Measurements from ENCODE around the gene MEGF11.
"Not testable (repeated sequence)": the region's sequence is repeated elsewhere in the genome, so short reads cannot be mapped to it uniquely, and the experiment has no call there.

MEGF11 gene

DNA sequence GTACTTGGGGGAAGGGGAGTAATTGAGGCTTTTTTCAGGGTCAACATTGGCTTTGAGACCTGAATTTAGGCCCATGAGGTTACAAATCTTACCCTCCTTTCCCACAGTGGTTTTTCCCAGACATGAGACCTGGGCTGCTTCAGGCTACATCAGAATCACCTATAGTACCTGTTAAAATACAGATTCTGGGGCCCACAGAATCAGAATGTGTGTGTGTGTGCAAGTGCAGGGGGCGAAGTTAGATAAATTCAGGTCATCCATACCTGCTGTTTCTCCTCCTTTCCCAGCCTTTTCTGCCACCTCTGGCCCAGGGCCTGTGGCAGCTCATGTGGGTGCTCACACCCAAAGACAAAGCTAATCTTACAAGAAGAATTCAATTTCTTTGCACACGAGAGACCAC, 273.7 kb downstream of the MEGF11 start:
- FAIRE-seq, result no peak

GRCh38 chr15:65979316-65979715, 274.2 kb downstream of the MEGF11 start:
- TF ChIP-seq POU2F2 (IDR thresholded peaks at IDR 0.05; ENCODE audit: low read depth, low read length), result no peak
- TF ChIP-seq POLR2A (IDR thresholded peaks at IDR 0.05; ENCODE audit: low read depth, low read length), result no peak
- no peak for TF ChIP-seq SPI1 (IDR thresholded peaks at IDR 0.05; ENCODE audit: low read depth, low read length)
- no peak for TF ChIP-seq POLR2AphosphoS5 (IDR thresholded peaks at IDR 0.05; ENCODE audit: low read depth, low read length)
- no peak for TF ChIP-seq PAX5 (IDR thresholded peaks at IDR 0.05; ENCODE audit: insufficient read depth, low read length, severe bottlenecking)
- TF ChIP-seq TAF1 (IDR thresholded peaks at IDR 0.05; ENCODE audit: low read depth, low read length), result no peak
- peak; percentile 38 for FAIRE-seq
- no peak for DNase-seq (ENCODE audit: insufficient read length, low spot score)

More for the DNA sequence above, 273.7 kb downstream of the MEGF11 start:
- no peak for TF ChIP-seq PAX5 (IDR thresholded peaks at IDR 0.05; ENCODE audit: insufficient read depth, low read length, severe bottlenecking)
- no peak for TF ChIP-seq TAF1 (IDR thresholded peaks at IDR 0.05; ENCODE audit: low read depth, low read length)
- no peak for TF ChIP-seq SPI1 (IDR thresholded peaks at IDR 0.05; ENCODE audit: low read depth, low read length)
- TF ChIP-seq POU2F2 (IDR thresholded peaks at IDR 0.05; ENCODE audit: low read depth, low read length), result no peak
- no peak for TF ChIP-seq POLR2AphosphoS5 (IDR thresholded peaks at IDR 0.05; ENCODE audit: low read depth, low read length)
- no peak for TF ChIP-seq POLR2A (IDR thresholded peaks at IDR 0.05; ENCODE audit: low read depth, low read length)
- no peak for DNase-seq (ENCODE audit: insufficient read length, low spot score)

GRCh38 chr15:65978110-65978509, 275.4 kb downstream of the MEGF11 start:
- TF ChIP-seq POU2F2 (IDR thresholded peaks at IDR 0.05; ENCODE audit: low read depth, low read length) (no peak), POLR2AphosphoS5 (IDR thresholded peaks at IDR 0.05; ENCODE audit: low read depth, low read length) (no peak), SPI1 (IDR thresholded peaks at IDR 0.05; ENCODE audit: low read depth, low read length) (no peak)
- DNase-seq (ENCODE audit: insufficient read length, low spot score) (no peak), FAIRE-seq (no peak)

DNA sequence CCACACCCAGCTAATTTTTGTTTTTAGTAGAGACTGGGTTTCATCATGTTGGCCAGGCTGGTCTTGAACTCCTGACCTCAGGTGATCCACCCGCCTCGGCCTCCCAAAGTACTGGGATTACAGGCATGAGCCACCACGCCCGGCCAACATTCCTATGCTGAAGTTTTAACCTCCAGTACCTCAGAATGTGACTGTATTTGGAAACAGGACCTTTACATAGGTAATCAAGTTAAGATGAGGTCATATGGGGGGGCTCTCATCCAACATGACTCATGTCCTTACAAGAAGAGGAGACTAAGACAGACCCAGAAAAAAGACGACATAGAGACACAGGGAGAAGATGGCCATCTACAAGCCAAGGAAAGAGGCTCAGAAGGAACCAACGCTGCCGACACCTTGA, 277.4 kb downstream of the MEGF11 start:
- FAIRE-seq; DNase-seq (ENCODE audit: insufficient read length, low spot score): not testable (repeated sequence)

GRCh38 chr15:65971741-65971995, 281.9 kb downstream of the MEGF11 start:
- FAIRE-seq (no peak), DNase-seq (ENCODE audit: insufficient read length, low spot score) (no peak)
- TF ChIP-seq SPI1 (IDR thresholded peaks at IDR 0.05; ENCODE audit: low read depth, low read length) (no peak), POU2F2 (IDR thresholded peaks at IDR 0.05; ENCODE audit: low read depth, low read length) (no peak), POLR2AphosphoS5 (IDR thresholded peaks at IDR 0.05; ENCODE audit: low read depth, low read length) (no peak), TAF1 (IDR thresholded peaks at IDR 0.05; ENCODE audit: low read depth, low read length) (no peak), PAX5 (IDR thresholded peaks at IDR 0.05; ENCODE audit: insufficient read depth, low read length, severe bottlenecking) (no peak), POLR2A (IDR thresholded peaks at IDR 0.05; ENCODE audit: low read depth, low read length) (no peak)

- TF ChIP-seq TAF1 (IDR thresholded peaks at IDR 0.05; ENCODE audit: low read depth, low read length) (no peak), PAX5 (IDR thresholded peaks at IDR 0.05; ENCODE audit: insufficient read depth, low read length, severe bottlenecking) (no peak), POU2F2 (IDR thresholded peaks at IDR 0.05; ENCODE audit: low read depth, low read length) (no peak), POLR2AphosphoS5 (IDR thresholded peaks at IDR 0.05; ENCODE audit: low read depth, low read length) (no peak), POLR2A (IDR thresholded peaks at IDR 0.05; ENCODE audit: low read depth, low read length) (no peak), SPI1 (IDR thresholded peaks at IDR 0.05; ENCODE audit: low read depth, low read length) (no peak)
- FAIRE-seq, result no peak
- no peak for DNase-seq (ENCODE audit: insufficient read length, low spot score)
Observed at GRCh38 chr15:65970937-65971740, 282.4 kb downstream of the MEGF11 start.

DNA sequence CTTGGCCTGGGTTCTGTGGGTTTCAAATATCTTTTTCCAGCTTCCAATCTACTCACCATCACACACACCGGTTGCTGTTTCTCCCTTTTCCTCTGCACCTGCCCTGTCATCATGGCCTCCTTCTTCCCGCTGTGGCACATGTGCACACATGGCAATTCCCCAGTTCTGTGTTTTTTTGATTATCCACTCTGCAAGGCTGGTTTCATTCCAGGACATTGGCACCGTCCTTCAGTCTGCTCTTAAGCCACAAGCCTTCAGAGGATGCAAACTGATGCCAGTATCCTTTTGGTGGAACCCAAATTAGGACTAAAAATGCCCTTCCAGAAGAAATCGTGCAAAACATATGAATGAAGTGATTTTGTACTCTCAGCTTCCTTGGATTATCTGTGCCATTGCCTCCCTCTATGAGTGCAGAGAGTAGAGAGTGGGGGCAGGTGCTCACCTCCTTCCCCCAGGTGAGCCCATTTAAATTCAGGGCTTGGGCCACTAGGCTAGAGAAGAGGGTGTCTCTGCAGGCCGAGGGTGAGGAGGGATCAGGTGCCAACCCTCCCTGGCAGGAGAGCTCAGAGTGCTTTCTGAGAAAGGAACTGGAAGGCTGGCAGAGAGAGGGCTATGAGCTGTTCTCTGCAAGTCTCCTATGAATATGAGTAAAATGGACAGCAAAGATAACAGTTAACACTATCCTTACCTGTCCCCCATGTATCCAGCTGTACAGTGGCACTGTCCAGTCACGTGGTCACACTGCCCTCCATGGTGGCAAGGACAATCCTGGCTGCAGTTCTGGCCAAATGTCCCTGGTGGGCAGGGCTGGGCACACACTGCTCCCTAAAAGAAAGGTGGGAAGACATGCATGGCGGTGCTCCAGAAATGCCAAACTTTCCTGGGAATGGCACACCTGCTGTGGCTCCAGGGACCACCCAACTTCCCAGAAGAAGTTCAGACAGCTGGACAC, 283.4 kb downstream of the MEGF11 start:
- no peak for DNase-seq (ENCODE audit: insufficient read length, low spot score)
- no peak for FAIRE-seq
- TF ChIP-seq POU2F2 (IDR thresholded peaks at IDR 0.05; ENCODE audit: low read depth, low read length) (no peak), PAX5 (IDR thresholded peaks at IDR 0.05; ENCODE audit: insufficient read depth, low read length, severe bottlenecking) (no peak), SPI1 (IDR thresholded peaks at IDR 0.05; ENCODE audit: low read depth, low read length) (no peak), POLR2AphosphoS5 (IDR thresholded peaks at IDR 0.05; ENCODE audit: low read depth, low read length) (no peak), POLR2A (IDR thresholded peaks at IDR 0.05; ENCODE audit: low read depth, low read length) (no peak), TAF1 (IDR thresholded peaks at IDR 0.05; ENCODE audit: low read depth, low read length) (no peak)

- DNase-seq (ENCODE audit: insufficient read length, low spot score) (no peak), FAIRE-seq (no peak)
- no peak for TF ChIP-seq TAF1 (IDR thresholded peaks at IDR 0.05; ENCODE audit: low read depth, low read length)
- no peak for TF ChIP-seq PAX5 (IDR thresholded peaks at IDR 0.05; ENCODE audit: insufficient read depth, low read length, severe bottlenecking)
- no peak for TF ChIP-seq POLR2A (IDR thresholded peaks at IDR 0.05; ENCODE audit: low read depth, low read length)
- TF ChIP-seq SPI1 (IDR thresholded peaks at IDR 0.05; ENCODE audit: low read depth, low read length), result no peak
- TF ChIP-seq POLR2AphosphoS5 (IDR thresholded peaks at IDR 0.05; ENCODE audit: low read depth, low read length), result no peak
- no peak for TF ChIP-seq POU2F2 (IDR thresholded peaks at IDR 0.05; ENCODE audit: low read depth, low read length)
Observed at GRCh38 chr15:65968511-65968910, 285.0 kb downstream of the MEGF11 start.

GRCh38 chr15:65964792-65965433, 288.6 kb downstream of the MEGF11 start:
- DNase-seq (ENCODE audit: insufficient read length, low spot score), result no peak
- no peak for FAIRE-seq
- TF ChIP-seq SPI1 (IDR thresholded peaks at IDR 0.05; ENCODE audit: low read depth, low read length) (no peak), POLR2AphosphoS5 (IDR thresholded peaks at IDR 0.05; ENCODE audit: low read depth, low read length) (no peak), POLR2A (IDR thresholded peaks at IDR 0.05; ENCODE audit: low read depth, low read length) (no peak), PAX5 (IDR thresholded peaks at IDR 0.05; ENCODE audit: insufficient read depth, low read length, severe bottlenecking) (no peak), POU2F2 (IDR thresholded peaks at IDR 0.05; ENCODE audit: low read depth, low read length) (no peak), TAF1 (IDR thresholded peaks at IDR 0.05; ENCODE audit: low read depth, low read length) (no peak)

All from GM12891 (cell line).